Upper lobe of left lung (tissue), 6 donors: ENCODE data around the gene CFAP43. TPM values are rescaled to one million over a fixed set of nuclear protein-coding genes. Genes with fewer than 3 reads are reported as not detected.

Experiments
- ATAC-seq, 2 donors: fragments of 200-7000 bp; cut with Tn5 transposase; one replicate each; pipeline ENCODE4 v1.9.1; 2022; ENCODE audit warnings: mild to moderate bottlenecking in 2 of 2, moderate library complexity in 2 of 2; ENCODE audit not compliant: low FRiP score in 2 of 2
- DNase-seq, 2 donors: peaks; one replicate each; pipeline ENCODE4 v3.0.0-alpha.2; 2019 to 2020
- H3K27ac ChIP-seq, 4 donors: fragments of 200-600 bp; sonication (generic); one replicate each; pipeline ENCODE4 v1.5.1; 2016 to 2019
- H3K27me3 ChIP-seq, 4 donors: fragments of 200-600 bp; sonication (generic); one replicate each; pipeline ENCODE4 v1.5.1; 2017 to 2019
- H3K36me3 ChIP-seq, 4 donors: fragments of 200-600 bp; sonication (generic); one replicate each; pipeline ENCODE4 v1.5.1; 2016 to 2019
- H3K4me1 ChIP-seq, 4 donors: fragments of 200-600 bp; sonication (generic); one replicate each; pipeline ENCODE4 v1.5.1; 2018 to 2019
- H3K4me3 ChIP-seq, 4 donors: fragments of 200-600 bp; sonication (generic); one replicate each; pipeline ENCODE4 v1.5.1; 2017 to 2019; ENCODE audit warnings: mild to moderate bottlenecking in 2 of 4, moderate library complexity in 1 of 4
- H3K9me3 ChIP-seq, 4 donors: fragments of 200-600 bp; sonication (generic); one replicate each; pipeline ENCODE4 v1.5.1; 2018 to 2019
- CTCF ChIP-seq, 6 experiments: fragments of 450-650 bp in 4 of 6; fragments of 200-600 bp in 2 of 6; sonication (generic) in 2 of 6; IDR thresholded peaks; one replicate each; pipeline ENCODE4 v1.5.1; 2016 to 2019; ENCODE audit warnings: antibody characterized with exemption in 6 of 6
- EP300 ChIP-seq, 4 donors: sonication (generic); formaldehyde crosslinking; IDR thresholded peaks; one replicate each; pipeline ENCODE4 v1.5.1; 2017; ENCODE audit warnings: antibody characterized with exemption in 4 of 4, control low read depth in 2 of 4
- POLR2A ChIP-seq, 4 donors: fragments of 450-650 bp; IDR thresholded peaks; one replicate each; pipeline ENCODE4 v1.5.1; 2016 to 2017; ENCODE audit warnings: antibody characterized with exemption in 4 of 4, mild to moderate bottlenecking in 2 of 4
- POLR2AphosphoS5 ChIP-seq, 2 donors: sonication (generic); formaldehyde crosslinking; IDR thresholded peaks; one replicate each; pipeline ENCODE4 v1.5.1; 2017; ENCODE audit warnings: antibody characterized with exemption in 2 of 2
- WGBS, 2 donors: methylation state at CpG; one replicate each; pipeline ENCODE4 v1.1.5; 2017 to 2018; 5-methylcytosine and 5-hydroxymethylcytosine counted together
- total RNA-seq, 6 donors: library from RNA; depleted of rRNA in 4 of 6; stranded (reverse); fragments of >200 nt in 4 of 6; gene quantifications; one replicate each; pipeline versions ENCODE4 v1.1.0 to v1.2.1, GENCODE V29; 2016 to 2021
- donor health status: DM: no; HTN: no; CAD: no; lungs with moderate emphysema.
- donor health status: DM: no; HTN: yes; CAD: no; lungs with severe emphysema.

The CFAP43 gene
- total RNA-seq, 6 donors from 2014 or later: 0.69 to 121 (median 10.0) TPM

- H3K27me3 ChIP-seq: no peaks in the 10 kb centered on the region
- TF ChIP-seq POLR2A (IDR thresholded peaks at IDR 0.05) (no peak), CTCF (IDR thresholded peaks at IDR 0.05) (peak in 2 of 6 experiments; percentile 16 to 33)
- peak overlapping the region in 1 of 4 donors; percentile 95 for H3K27ac ChIP-seq
Measured at GRCh38 chr10:104123397-104123796, 108.8 kb downstream of the CFAP43 start.

GRCh38 chr10:104122225-104123107 lies 109.7 kb downstream of the CFAP43 start:
- H3K27me3 ChIP-seq: no peaks in the 10 kb centered on the region
- no peak for ATAC-seq
- peak overlapping the region; percentile 95 to 99 (median 98) for H3K27ac ChIP-seq
- WGBS, 2 donors: 19 to 45% methylated on average over 8 to 23 of the region's 23 CpGs
- peak overlapping the region; percentile 59 to 77 (median 72) for H3K4me3 ChIP-seq
- H3K4me1 ChIP-seq: peaks cover 9 to 22% (median 15%) of the 10 kb centered on the region in 4 donors
- no peaks in the 10 kb centered on the region for H3K9me3 ChIP-seq
- TF ChIP-seq CTCF (IDR thresholded peaks at IDR 0.05) (no peak), POLR2A (IDR thresholded peaks at IDR 0.05) (peak in 2 of 4 donors; percentile 54 to 72), EP300 (IDR thresholded peaks at IDR 0.05) (no peak), POLR2AphosphoS5 (IDR thresholded peaks at IDR 0.05) (no peak)
- no peak for DNase-seq
- peaks cover 0 to 9% (median 2%) of the 10 kb centered on the region in 4 donors for H3K36me3 ChIP-seq

More at GRCh38 chr10:104123397-104123796, 108.8 kb downstream of the CFAP43 start:
- 62 to 70% methylated on average over 1 of the region's 1 CpG for WGBS, 2 donors
- peaks cover 0 to 9% (median 2%) of the 10 kb centered on the region in 4 donors for H3K36me3 ChIP-seq
- no peak for ATAC-seq
- no peak for DNase-seq
- H3K4me1 ChIP-seq: peaks cover 9 to 22% (median 15%) of the 10 kb centered on the region in 4 donors
- no peaks in the 10 kb centered on the region for H3K9me3 ChIP-seq
- H3K4me3 ChIP-seq: no peak overlapping the region

- TF ChIP-seq POLR2AphosphoS5 (IDR thresholded peaks at IDR 0.05): peak; percentile 83 to 99
- peak in 3 of 4 donors; percentile 80 to 92 (median 90) for TF ChIP-seq POLR2A (IDR thresholded peaks at IDR 0.05)
- peak in 1 of 4 donors; percentile 2 for TF ChIP-seq EP300 (IDR thresholded peaks at IDR 0.05)
- peak; percentile 42 to 86 (median 76) for TF ChIP-seq CTCF (IDR thresholded peaks at IDR 0.05)
- DNase-seq: peak; percentile 99 to 100
- no peaks in the 10 kb centered on the region for H3K27me3 ChIP-seq
Measured at GRCh38 chr10:104121485-104122224, 110.5 kb downstream of the CFAP43 start, which contains the start of gene SFR1. Gene SFR1 (plus strand): TSS chr10:104122171. CDS start chr10:104122184, 13 bp downstream.

GRCh38 chr10:104120903-104121484 lies 111.2 kb downstream of the CFAP43 start:
- 0 to 1% methylated on average over 25 to 28 of the region's 28 CpGs for WGBS, 2 donors
- TF ChIP-seq CTCF (IDR thresholded peaks at IDR 0.05) (no peak), POLR2A (IDR thresholded peaks at IDR 0.05) (peak in 1 of 4 donors; percentile 45), EP300 (IDR thresholded peaks at IDR 0.05) (peak in 3 of 4 donors; percentile 3 to 76 (median 6)), POLR2AphosphoS5 (IDR thresholded peaks at IDR 0.05) (peak; percentile 65 to 76)
- no peaks in the 10 kb centered on the region for H3K9me3 ChIP-seq
- peak overlapping the region; percentile 36 to 73 (median 64) for H3K4me3 ChIP-seq
- H3K36me3 ChIP-seq: peaks cover 0 to 9% (median 0%) of the 10 kb centered on the region in 4 donors
- H3K27me3 ChIP-seq: no peaks in the 10 kb centered on the region
- H3K27ac ChIP-seq: peak overlapping the region; percentile 95 to 99 (median 98)
- DNase-seq: peak; percentile 86 to 96
- peak; percentile 89 to 93 for ATAC-seq
- H3K4me1 ChIP-seq: peaks cover 9 to 22% (median 15%) of the 10 kb centered on the region in 4 donors

More at GRCh38 chr10:104121485-104122224, 110.5 kb downstream of the CFAP43 start, which contains the start of gene SFR1:
- peaks cover 9 to 22% (median 15%) of the 10 kb centered on the region in 4 donors for H3K4me1 ChIP-seq
- H3K9me3 ChIP-seq: no peaks in the 10 kb centered on the region
- WGBS, 2 donors: 0% methylated on average over 17 to 35 of the region's 67 CpGs
- peak within 1 kb of the TSS; percentile 59 to 77 (median 72) for H3K4me3 ChIP-seq
- H3K27ac ChIP-seq: peak within 1 kb of the TSS; percentile 95 to 99 (median 98)
- ATAC-seq: peak; percentile 96 to 98
- H3K36me3 ChIP-seq: peaks cover 0 to 9% (median 0%) of the 10 kb centered on the region in 4 donors
